Keratinocyte (primary cell): ENCODE data around the gene PLB1. TPM values are rescaled to one million over a fixed set of nuclear protein-coding genes. Genes with fewer than 3 reads are reported as not detected.
A peak's percentile ranks its signal among the peaks of the same experiment; 100 is the strongest.

ENCODE experiments used
- DNase-seq: peaks from one replicate; pipeline ENCODE4 v3.0.0-alpha.2; 2011; ENCODE audit warnings: low read depth, missing footprints, low spot score
- FAIRE-seq: peaks from 2 replicates; lab custom pipeline; 2011; peaks lifted over from hg19 to GRCh38; lab: Jason Lieb, UNC
- H2AFZ ChIP-seq: 2 replicates; pipeline ENCODE4 v1.6.0; 2012; ENCODE audit warnings: low read length, control low read depth, inconsistent platforms; ENCODE audit not compliant: control insufficient read depth
- H3K27ac ChIP-seq: 2 replicates; pipeline ENCODE4 v1.5.1; 2011; ENCODE audit warnings: low read length; ENCODE audit not compliant: control insufficient read depth, insufficient read depth
- H3K27me3 ChIP-seq: 3 replicates; pipeline ENCODE4 v1.6.0; 2011; ENCODE audit warnings: low read length; ENCODE audit not compliant: control insufficient read depth, insufficient read depth; ENCODE audit errors: extremely low read depth
- H3K36me3 ChIP-seq, 2 experiments: 2 replicates in 1 of 2; 3 replicates in 1 of 2; pipeline ENCODE4 v1.5.1; 2011; ENCODE audit warnings: low read length in 2 of 2, mild to moderate bottlenecking in 1 of 2; ENCODE audit not compliant: control insufficient read depth in 2 of 2, insufficient read depth in 2 of 2; ENCODE audit errors: extremely low read depth in 1 of 2
- H3K4me1 ChIP-seq: 3 replicates; pipeline ENCODE4 v1.5.1; 2011; ENCODE audit warnings: low read length; ENCODE audit not compliant: control insufficient read depth, insufficient read depth; ENCODE audit errors: extremely low read depth
- H3K4me2 ChIP-seq: 3 replicates; pipeline ENCODE4 v1.6.0; 2011; ENCODE audit warnings: low read depth, low read length; ENCODE audit not compliant: control insufficient read depth, insufficient read depth; ENCODE audit errors: extremely low read depth
- H3K4me3 ChIP-seq, 3 experiments: fragments of 200-600 bp in 1 of 3; sonication (generic) in 1 of 3; 2 replicates in 2 of 3; 3 replicates in 1 of 3; pipeline ENCODE4 v1.5.1; 2011 to 2016; ENCODE audit warnings: low read length in 3 of 3, mild to moderate bottlenecking in 3 of 3, control low read depth in 2 of 3, inconsistent platforms in 1 of 3, low read depth in 1 of 3, mixed read lengths in 1 of 3, mixed run types in 1 of 3, moderate library complexity in 1 of 3; ENCODE audit not compliant: control insufficient read depth in 2 of 3, insufficient read depth in 2 of 3; ENCODE audit errors: extremely low read depth in 1 of 3
- H3K79me2 ChIP-seq: 2 replicates; pipeline ENCODE4 v1.6.0; 2012; ENCODE audit warnings: low read length; ENCODE audit not compliant: control insufficient read depth, insufficient read depth
- H3K9ac ChIP-seq: 3 replicates; pipeline ENCODE4 v1.6.0; 2011; ENCODE audit warnings: low read length; ENCODE audit not compliant: control insufficient read depth, insufficient read depth; ENCODE audit errors: extremely low read depth
- H3K9me1 ChIP-seq: 3 replicates; pipeline ENCODE4 v1.6.0; 2011; ENCODE audit warnings: low read length; ENCODE audit not compliant: control insufficient read depth, insufficient read depth; ENCODE audit errors: extremely low read depth
- H3K9me3 ChIP-seq: 2 replicates; pipeline ENCODE4 v1.5.1; 2012; ENCODE audit warnings: low read depth, low read length; ENCODE audit not compliant: control insufficient read depth
- H4K20me1 ChIP-seq: 3 replicates; pipeline ENCODE4 v1.6.0; 2011; ENCODE audit warnings: low read length; ENCODE audit not compliant: control insufficient read depth, insufficient read depth; ENCODE audit errors: extremely low read depth
- CTCF ChIP-seq, 3 experiments: IDR thresholded peaks in 1 of 3; conservative IDR thresholded peaks in 1 of 3; optimal IDR thresholded peaks in 1 of 3; 2 replicates in 2 of 3; 3 replicates in 1 of 3; pipeline versions ENCODE3 to v1.5.1; 2011; ENCODE audit warnings: low read length in 3 of 3, mild to moderate bottlenecking in 3 of 3, moderate library complexity in 2 of 3, control low read depth in 1 of 3, inconsistent platforms in 1 of 3; ENCODE audit not compliant: insufficient read depth in 2 of 3; ENCODE audit errors: extremely low read depth in 1 of 3
- EZH2 ChIP-seq: IDR thresholded peaks from one replicate; pipeline ENCODE4 v1.6.1; 2012; ENCODE audit warnings: inconsistent platforms, mild to moderate bottlenecking, low read length, moderate library complexity
- dilution Hi-C: fragments of 300-500 bp; cut with MboI; formaldehyde crosslinking; loops from one replicate; pipeline ENCODE4 v1.7.0; 2020; ENCODE audit warnings: low sequenced_read_pairs; ENCODE audit not compliant: extremely low pct_ligation_motif_present
- polyA plus RNA-seq, 5 experiments: library from polyadenylated mRNA; depleted of rRNA in 3 of 5; stranded (reverse) in 3 of 5; stranded (forward) in 1 of 5; unstranded in 1 of 5; fragments of >200 nt; gene quantifications; 1 replicate in 1 of 5; 2 replicates in 3 of 5; 3 replicates in 1 of 5; pipeline versions ENCODE4 v1.2.1 to v1.2.3, GENCODE V29; 2011 to 2012; ENCODE audit warnings: missing spikeins in 2 of 5, low read depth in 1 of 5, low replicate concordance in 1 of 5

The PLB1 gene
- polyA plus RNA-seq, 1 donor (not counting 4 experiments of a cell fraction or from before 2014, with no cell fraction given): 6.7 TPM

DNA sequence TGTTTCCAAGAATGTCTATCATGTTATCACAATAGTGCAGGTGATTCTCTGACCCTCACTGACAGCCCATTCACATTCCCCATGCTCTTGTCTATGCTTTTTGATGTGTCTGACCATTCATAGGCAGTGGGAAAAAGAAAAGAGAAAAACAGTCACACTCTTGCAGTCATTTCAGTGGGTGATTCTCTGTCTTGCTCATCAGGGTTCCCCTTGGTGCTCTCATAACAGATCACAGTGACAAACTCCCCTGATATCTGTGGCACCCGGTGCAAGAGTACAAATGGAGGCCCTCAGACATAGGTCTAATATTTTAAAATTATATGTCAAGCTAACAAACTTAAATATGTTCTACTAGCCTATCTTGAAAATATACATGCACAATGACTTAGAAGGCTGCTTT is 183.1 kb downstream of the PLB1 start:
- FAIRE-seq (no peak), DNase-seq (no peak)
- dilution Hi-C loops: no loop called here
- Histone ChIP-seq H3K27ac (no peak overlapping the region), H3K4me1 (peaks cover 28% of the 10 kb centered on the region), H3K9me1 (no peaks in the 10 kb centered on the region), H3K79me2 (no peaks in the 10 kb centered on the region), H3K9me3 (no peaks in the 10 kb centered on the region), H4K20me1 (no peaks in the 10 kb centered on the region), H2AFZ (no peak overlapping the region), H3K36me3 (no peaks in the 10 kb centered on the region), H3K27me3 (no peaks in the 10 kb centered on the region), H3K4me3 (no peak overlapping the region), H3K9ac (no peak overlapping the region), H3K4me2 (no peak overlapping the region)
- TF ChIP-seq CTCF (optimal IDR thresholded peaks at IDR 0.05 in 1 of 3, IDR thresholded peaks at IDR 0.05 in 1 of 3, conservative IDR thresholded peaks at IDR 0.05 in 1 of 3; ENCODE audit: extremely low read depth in 1 of 3, insufficient read depth in 2 of 3, low read length in 3 of 3) (no peak), EZH2 (no peak)

DNA sequence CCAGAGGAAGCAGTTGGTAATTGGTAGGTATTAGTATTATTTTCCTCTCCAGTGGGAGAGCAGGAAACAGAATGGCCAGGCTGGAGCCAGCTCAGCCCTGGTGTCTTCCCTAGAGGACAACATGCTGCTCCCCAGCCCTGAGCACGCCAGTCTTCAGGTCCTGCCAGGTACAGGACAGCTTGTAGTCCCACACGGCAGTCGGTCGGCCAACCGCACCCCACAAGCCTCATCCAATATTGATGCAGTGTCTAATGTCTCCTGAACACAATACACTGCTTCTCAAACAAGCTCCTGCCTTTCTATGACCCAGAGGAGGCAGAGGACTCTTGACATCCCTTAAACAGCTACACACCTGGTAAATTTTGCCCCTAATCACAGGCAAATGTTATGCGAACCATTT is 184.8 kb downstream of the PLB1 start:
- Histone ChIP-seq H3K9ac (no peak overlapping the region), H3K9me3 (no peaks in the 10 kb centered on the region), H3K9me1 (no peaks in the 10 kb centered on the region), H3K4me3 (no peak overlapping the region), H3K4me1 (peaks cover 28% of the 10 kb centered on the region), H3K36me3 (no peaks in the 10 kb centered on the region), H3K79me2 (no peaks in the 10 kb centered on the region), H4K20me1 (no peaks in the 10 kb centered on the region), H3K4me2 (peak overlapping the region; percentile 41), H3K27ac (peak overlapping the region; percentile 70), H2AFZ (peak overlapping the region; percentile 50), H3K27me3 (no peaks in the 10 kb centered on the region)
- FAIRE-seq (no peak), DNase-seq (no peak)
- dilution Hi-C loops: no loop called here
- TF ChIP-seq CTCF (optimal IDR thresholded peaks at IDR 0.05 in 1 of 3, IDR thresholded peaks at IDR 0.05 in 1 of 3, conservative IDR thresholded peaks at IDR 0.05 in 1 of 3; ENCODE audit: extremely low read depth in 1 of 3, insufficient read depth in 2 of 3, low read length in 3 of 3) (no peak), EZH2 (no peak)
